Suprapubic skin (tissue), 3 donors: ENCODE data around the gene FRMPD1.
"Not testable (repeated sequence)": the region's sequence is repeated elsewhere in the genome, so short reads cannot be mapped to it uniquely, and the experiment has no call there.

Source experiments
- EP300 ChIP-seq: sonication (generic); formaldehyde crosslinking; IDR thresholded peaks from one replicate; pipeline ENCODE4 v1.6.1; 2017; ENCODE audit warnings: antibody characterized with exemption
- TF ChIP-seq, protein P1 (sequence below), 2 donors: fragments of 200-600 bp in 1 of 2; fragments of 450-650 bp in 1 of 2; sonication (generic) in 1 of 2; IDR thresholded peaks; one replicate each; pipeline ENCODE4 v1.5.1; 2016 to 2019; ENCODE audit warnings: antibody characterized with exemption in 2 of 2, mild to moderate bottlenecking in 1 of 2, moderate library complexity in 1 of 2

DNA sequence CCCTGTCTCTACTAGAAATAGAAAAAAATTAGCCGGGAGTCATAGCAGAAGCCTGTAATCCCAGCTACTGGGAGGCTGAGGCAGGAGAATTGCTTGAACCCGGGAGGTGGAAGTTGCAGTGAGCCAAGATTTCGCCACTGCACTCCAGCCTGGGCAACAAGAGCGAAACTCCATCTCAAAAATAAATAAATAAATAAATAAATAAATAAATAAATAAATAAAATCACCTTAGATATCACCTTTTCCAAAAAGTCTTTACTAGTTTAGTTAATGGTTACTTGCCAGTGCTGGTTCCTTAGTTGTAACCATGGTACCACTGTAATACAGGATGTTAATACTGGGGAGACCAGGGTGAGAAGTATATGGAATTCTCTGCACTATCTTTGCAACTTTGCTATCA is 48.7 kb upstream of the FRMPD1 start:
- TF ChIP-seq, protein P1, sequence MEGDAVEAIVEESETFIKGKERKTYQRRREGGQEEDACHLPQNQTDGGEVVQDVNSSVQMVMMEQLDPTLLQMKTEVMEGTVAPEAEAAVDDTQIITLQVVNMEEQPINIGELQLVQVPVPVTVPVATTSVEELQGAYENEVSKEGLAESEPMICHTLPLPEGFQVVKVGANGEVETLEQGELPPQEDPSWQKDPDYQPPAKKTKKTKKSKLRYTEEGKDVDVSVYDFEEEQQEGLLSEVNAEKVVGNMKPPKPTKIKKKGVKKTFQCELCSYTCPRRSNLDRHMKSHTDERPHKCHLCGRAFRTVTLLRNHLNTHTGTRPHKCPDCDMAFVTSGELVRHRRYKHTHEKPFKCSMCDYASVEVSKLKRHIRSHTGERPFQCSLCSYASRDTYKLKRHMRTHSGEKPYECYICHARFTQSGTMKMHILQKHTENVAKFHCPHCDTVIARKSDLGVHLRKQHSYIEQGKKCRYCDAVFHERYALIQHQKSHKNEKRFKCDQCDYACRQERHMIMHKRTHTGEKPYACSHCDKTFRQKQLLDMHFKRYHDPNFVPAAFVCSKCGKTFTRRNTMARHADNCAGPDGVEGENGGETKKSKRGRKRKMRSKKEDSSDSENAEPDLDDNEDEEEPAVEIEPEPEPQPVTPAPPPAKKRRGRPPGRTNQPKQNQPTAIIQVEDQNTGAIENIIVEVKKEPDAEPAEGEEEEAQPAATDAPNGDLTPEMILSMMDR (IDR thresholded peaks at IDR 0.05), result not testable (repeated sequence)
- not testable (repeated sequence) for TF ChIP-seq EP300
